ENCODE results near the gene SUPT20HL2.

DNA sequence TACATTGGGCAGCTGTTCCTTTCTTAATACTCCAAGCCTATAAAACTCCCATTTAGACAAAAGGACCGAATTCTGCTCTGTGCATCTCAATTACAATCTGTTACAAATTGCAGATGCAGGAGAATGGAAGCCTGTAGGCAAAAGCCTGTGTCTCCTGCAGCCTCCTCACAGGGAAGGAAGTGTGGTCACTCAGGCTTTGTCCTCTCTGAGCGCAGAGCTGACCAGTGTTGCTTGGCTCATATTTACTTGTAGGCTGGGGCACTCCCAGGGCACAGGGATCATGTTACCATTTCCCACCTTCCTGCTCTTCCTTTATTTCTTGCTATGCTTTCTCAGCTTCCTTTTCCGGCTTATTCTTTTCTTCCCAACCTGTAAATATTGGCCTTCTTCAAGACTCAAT lies 15.7 kb downstream of the SUPT20HL2 start:
- TF ChIP-seq POLR2A (IDR thresholded peaks at IDR 0.05; ENCODE audit: control extremely low read depth in 1 of 2, low read depth in 2 of 2, low read length in 2 of 2) (no peak), EZH2 (IDR thresholded peaks at IDR 0.05; ENCODE audit: low read depth, low read length, severe bottlenecking) (no peak), TAF1 (IDR thresholded peaks at IDR 0.05; ENCODE audit: low read depth, low read length) (no peak), PHF8 (conservative IDR thresholded peaks at IDR 0.05; ENCODE audit: low read depth, low read length) (no peak)
- TF ChIP-seq, protein P1, sequence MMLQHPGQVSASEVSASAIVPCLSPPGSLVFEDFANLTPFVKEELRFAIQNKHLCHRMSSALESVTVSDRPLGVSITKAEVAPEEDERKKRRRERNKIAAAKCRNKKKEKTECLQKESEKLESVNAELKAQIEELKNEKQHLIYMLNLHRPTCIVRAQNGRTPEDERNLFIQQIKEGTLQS (IDR thresholded peaks at IDR 0.05; ENCODE audit: insufficient read depth, low read depth, low read length) = no peak
- TF ChIP-seq, protein P2, sequence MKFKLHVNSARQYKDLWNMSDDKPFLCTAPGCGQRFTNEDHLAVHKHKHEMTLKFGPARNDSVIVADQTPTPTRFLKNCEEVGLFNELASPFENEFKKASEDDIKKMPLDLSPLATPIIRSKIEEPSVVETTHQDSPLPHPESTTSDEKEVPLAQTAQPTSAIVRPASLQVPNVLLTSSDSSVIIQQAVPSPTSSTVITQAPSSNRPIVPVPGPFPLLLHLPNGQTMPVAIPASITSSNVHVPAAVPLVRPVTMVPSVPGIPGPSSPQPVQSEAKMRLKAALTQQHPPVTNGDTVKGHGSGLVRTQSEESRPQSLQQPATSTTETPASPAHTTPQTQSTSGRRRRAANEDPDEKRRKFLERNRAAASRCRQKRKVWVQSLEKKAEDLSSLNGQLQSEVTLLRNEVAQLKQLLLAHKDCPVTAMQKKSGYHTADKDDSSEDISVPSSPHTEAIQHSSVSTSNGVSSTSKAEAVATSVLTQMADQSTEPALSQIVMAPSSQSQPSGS (IDR thresholded peaks at IDR 0.05; ENCODE audit: low read length) = no peak
- TF ChIP-seq, protein P3, sequence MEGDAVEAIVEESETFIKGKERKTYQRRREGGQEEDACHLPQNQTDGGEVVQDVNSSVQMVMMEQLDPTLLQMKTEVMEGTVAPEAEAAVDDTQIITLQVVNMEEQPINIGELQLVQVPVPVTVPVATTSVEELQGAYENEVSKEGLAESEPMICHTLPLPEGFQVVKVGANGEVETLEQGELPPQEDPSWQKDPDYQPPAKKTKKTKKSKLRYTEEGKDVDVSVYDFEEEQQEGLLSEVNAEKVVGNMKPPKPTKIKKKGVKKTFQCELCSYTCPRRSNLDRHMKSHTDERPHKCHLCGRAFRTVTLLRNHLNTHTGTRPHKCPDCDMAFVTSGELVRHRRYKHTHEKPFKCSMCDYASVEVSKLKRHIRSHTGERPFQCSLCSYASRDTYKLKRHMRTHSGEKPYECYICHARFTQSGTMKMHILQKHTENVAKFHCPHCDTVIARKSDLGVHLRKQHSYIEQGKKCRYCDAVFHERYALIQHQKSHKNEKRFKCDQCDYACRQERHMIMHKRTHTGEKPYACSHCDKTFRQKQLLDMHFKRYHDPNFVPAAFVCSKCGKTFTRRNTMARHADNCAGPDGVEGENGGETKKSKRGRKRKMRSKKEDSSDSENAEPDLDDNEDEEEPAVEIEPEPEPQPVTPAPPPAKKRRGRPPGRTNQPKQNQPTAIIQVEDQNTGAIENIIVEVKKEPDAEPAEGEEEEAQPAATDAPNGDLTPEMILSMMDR (IDR thresholded peaks at IDR 0.05; ENCODE audit: control extremely low read depth in 1 of 3, insufficient read depth in 1 of 3, low read depth in 1 of 3, low read length in 3 of 3) = no peak
